ENCODE results near the gene CMC1.
A peak's percentile ranks its signal among the peaks of the same experiment; 100 is the strongest.

The CMC1 gene

DNA sequence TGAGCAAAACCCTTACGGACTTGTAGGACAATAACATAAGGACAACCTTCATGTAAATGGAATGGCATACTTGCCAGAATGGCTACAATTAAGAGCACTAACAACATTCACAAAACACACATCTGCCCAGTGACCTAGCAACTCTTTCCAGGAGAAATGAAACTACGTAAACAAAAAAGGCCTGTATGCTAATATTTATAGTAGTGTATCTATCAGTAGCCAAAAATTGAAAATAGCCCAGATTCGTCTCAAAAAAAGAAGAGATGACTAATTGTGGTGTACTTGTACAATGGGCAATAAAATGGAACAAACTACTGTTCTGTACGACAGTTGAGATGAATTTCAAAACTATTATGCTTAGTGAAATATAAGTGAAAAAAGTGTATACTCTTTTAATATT is 38.4 kb downstream of the CMC1 start:
- Histone ChIP-seq H3K4me2 (ENCODE audit: low read length) (no peak overlapping the region), H3K4me1 (ENCODE audit: insufficient read depth, low read length, severe bottlenecking) (no peaks in the 10 kb centered on the region)

DNA sequence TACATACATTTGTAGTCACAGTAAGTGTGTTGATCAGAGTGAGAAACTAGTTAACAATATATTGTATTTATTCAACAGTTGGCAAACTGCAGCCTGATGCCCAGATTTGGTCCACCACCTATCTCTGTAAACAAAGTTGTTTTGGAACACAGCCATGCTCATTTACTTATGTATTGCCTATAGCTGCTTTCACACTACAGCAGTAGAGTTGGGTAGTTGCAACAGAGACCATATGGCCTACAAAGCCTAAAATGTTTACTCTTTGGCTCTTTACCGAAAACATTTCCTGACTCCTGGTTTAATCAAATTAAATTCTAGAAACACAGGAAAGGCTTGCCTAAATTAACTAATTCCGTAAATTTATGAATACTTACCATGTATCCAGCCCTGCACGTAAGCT is 39.4 kb downstream of the CMC1 start:
- no peak overlapping the region for H3K4me2 ChIP-seq (ENCODE audit: low read length)
- H3K4me1 ChIP-seq (ENCODE audit: insufficient read depth, low read length, severe bottlenecking) = no peaks in the 10 kb centered on the region

More for the DNA sequence above, 38.4 kb downstream of the CMC1 start:
- Histone ChIP-seq H3K27me3 (ENCODE audit: insufficient read depth, low read length) (no peaks in the 10 kb centered on the region), H3K4me3 (ENCODE audit: low read depth, low read length, poor library complexity, severe bottlenecking) (no peak overlapping the region), H3K79me2 (ENCODE audit: insufficient read depth, low read length) (no peaks in the 10 kb centered on the region), H3K9me2 (ENCODE audit: low read depth, low read length) (no peaks in the 10 kb centered on the region), H3F3A (ENCODE audit: insufficient read depth, low read length) (no peaks in the 10 kb centered on the region), H2AFZ (ENCODE audit: low read length) (no peak overlapping the region), H4K20me1 (ENCODE audit: insufficient read depth, low read length) (no peaks in the 10 kb centered on the region), H3K9me3 (ENCODE audit: low read length) (no peaks in the 10 kb centered on the region), H3K36me3 (ENCODE audit: insufficient read depth, low read length) (0 out of 2 replicates have a peak, but pooled peaks cover 5% of the 10 kb centered on the region), H3K27ac (ENCODE audit: low read depth, low read length, poor library complexity, severe bottlenecking) (no peak overlapping the region), H3K9ac (ENCODE audit: low read length) (no peak overlapping the region)
- no peak for TF ChIP-seq EZH2 (IDR thresholded peaks at IDR 0.05; ENCODE audit: borderline replicate concordance, low read length)
- TF ChIP-seq, protein P1, sequence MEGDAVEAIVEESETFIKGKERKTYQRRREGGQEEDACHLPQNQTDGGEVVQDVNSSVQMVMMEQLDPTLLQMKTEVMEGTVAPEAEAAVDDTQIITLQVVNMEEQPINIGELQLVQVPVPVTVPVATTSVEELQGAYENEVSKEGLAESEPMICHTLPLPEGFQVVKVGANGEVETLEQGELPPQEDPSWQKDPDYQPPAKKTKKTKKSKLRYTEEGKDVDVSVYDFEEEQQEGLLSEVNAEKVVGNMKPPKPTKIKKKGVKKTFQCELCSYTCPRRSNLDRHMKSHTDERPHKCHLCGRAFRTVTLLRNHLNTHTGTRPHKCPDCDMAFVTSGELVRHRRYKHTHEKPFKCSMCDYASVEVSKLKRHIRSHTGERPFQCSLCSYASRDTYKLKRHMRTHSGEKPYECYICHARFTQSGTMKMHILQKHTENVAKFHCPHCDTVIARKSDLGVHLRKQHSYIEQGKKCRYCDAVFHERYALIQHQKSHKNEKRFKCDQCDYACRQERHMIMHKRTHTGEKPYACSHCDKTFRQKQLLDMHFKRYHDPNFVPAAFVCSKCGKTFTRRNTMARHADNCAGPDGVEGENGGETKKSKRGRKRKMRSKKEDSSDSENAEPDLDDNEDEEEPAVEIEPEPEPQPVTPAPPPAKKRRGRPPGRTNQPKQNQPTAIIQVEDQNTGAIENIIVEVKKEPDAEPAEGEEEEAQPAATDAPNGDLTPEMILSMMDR (IDR thresholded peaks at IDR 0.05; ENCODE audit: low read length) = no peak

DNA sequence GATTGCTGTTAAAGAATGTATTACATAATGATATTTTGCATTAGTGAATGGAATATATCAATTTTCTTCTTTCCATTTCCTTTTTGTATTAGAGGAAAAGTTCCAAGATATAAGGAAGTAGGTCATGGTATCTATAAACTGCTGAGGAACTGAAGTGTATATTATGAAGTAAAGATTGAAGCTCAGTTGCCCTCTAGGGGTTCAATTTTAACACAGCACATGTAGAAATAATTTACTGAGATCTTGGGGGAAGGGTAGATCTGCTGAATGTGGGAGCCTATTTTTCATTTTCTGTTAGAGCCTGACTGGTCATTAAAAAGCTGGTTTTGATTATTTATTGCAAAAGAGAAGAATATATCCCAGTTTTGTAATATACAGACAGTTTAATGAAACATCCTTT is 45.2 kb downstream of the CMC1 start:
- no peak overlapping the region for H3K27ac ChIP-seq (ENCODE audit: low read depth, low read length, poor library complexity, severe bottlenecking)
- H3K9ac ChIP-seq (ENCODE audit: low read length) = no peak overlapping the region
- H3K79me2 ChIP-seq (ENCODE audit: insufficient read depth, low read length) = no peaks in the 10 kb centered on the region
- H3K9me3 ChIP-seq (ENCODE audit: low read length) = no peaks in the 10 kb centered on the region
- H2AFZ ChIP-seq (ENCODE audit: low read length) = no peak overlapping the region
- no peak overlapping the region for H3K4me2 ChIP-seq (ENCODE audit: low read length)
- H3F3A ChIP-seq (ENCODE audit: insufficient read depth, low read length) = no peaks in the 10 kb centered on the region
- no peaks in the 10 kb centered on the region for H3K27me3 ChIP-seq (ENCODE audit: insufficient read depth, low read length)
- H3K9me2 ChIP-seq (ENCODE audit: low read depth, low read length) = no peaks in the 10 kb centered on the region
- TF ChIP-seq, protein P1 (IDR thresholded peaks at IDR 0.05; ENCODE audit: low read length) = peak; percentile 69
- TF ChIP-seq EZH2 (IDR thresholded peaks at IDR 0.05; ENCODE audit: borderline replicate concordance, low read length) = no peak
- no peaks in the 10 kb centered on the region for H4K20me1 ChIP-seq (ENCODE audit: insufficient read depth, low read length)
- H3K4me1 ChIP-seq (ENCODE audit: insufficient read depth, low read length, severe bottlenecking) = no peaks in the 10 kb centered on the region
- H3K4me3 ChIP-seq (ENCODE audit: low read depth, low read length, poor library complexity, severe bottlenecking) = no peak overlapping the region
- peaks cover 5% of the 10 kb centered on the region; the same call in 1 of the 2 replicates for H3K36me3 ChIP-seq (ENCODE audit: insufficient read depth, low read length)

More for the DNA sequence above, 39.4 kb downstream of the CMC1 start:
- no peak overlapping the region for H3K9ac ChIP-seq (ENCODE audit: low read length)
- H3K79me2 ChIP-seq (ENCODE audit: insufficient read depth, low read length) = no peaks in the 10 kb centered on the region
- H3K4me3 ChIP-seq (ENCODE audit: low read depth, low read length, poor library complexity, severe bottlenecking) = no peak overlapping the region
- TF ChIP-seq, protein P1 (IDR thresholded peaks at IDR 0.05; ENCODE audit: low read length) = no peak
- H4K20me1 ChIP-seq (ENCODE audit: insufficient read depth, low read length) = no peaks in the 10 kb centered on the region
- no peak overlapping the region for H2AFZ ChIP-seq (ENCODE audit: low read length)
- H3K27me3 ChIP-seq (ENCODE audit: insufficient read depth, low read length) = no peaks in the 10 kb centered on the region
- H3K27ac ChIP-seq (ENCODE audit: low read depth, low read length, poor library complexity, severe bottlenecking) = no peak overlapping the region
- no peaks in the 10 kb centered on the region for H3K9me3 ChIP-seq (ENCODE audit: low read length)
- no peaks in the 10 kb centered on the region for H3K9me2 ChIP-seq (ENCODE audit: low read depth, low read length)
- H3F3A ChIP-seq (ENCODE audit: insufficient read depth, low read length) = no peaks in the 10 kb centered on the region
- no peaks in the 10 kb centered on the region for H3K36me3 ChIP-seq (ENCODE audit: insufficient read depth, low read length)
